Body of pancreas (tissue), 4 donors: Measurements from ENCODE around the gene SLC22A17. TPM values are rescaled to one million over a fixed set of nuclear protein-coding genes. Genes with fewer than 3 reads are reported as not detected.
A peak's percentile ranks its signal among the peaks of the same experiment; 100 is the strongest.

Source experiments
- ATAC-seq: fragments of 150-250 bp; one replicate; pipeline ENCODE4 v1.9.1; 2016
- DNase-seq, 4 donors: peaks; one replicate each; pipeline ENCODE4 v3.0.0-alpha.2; 2019
- H3K27ac ChIP-seq, 4 donors: fragments of 200-600 bp; sonication (generic); 1 replicate in 3 of 4; 2 replicates in 1 of 4; pipeline versions ENCODE4 v1.5.1 to v1.6.1; 2016 to 2019; ENCODE audit warnings: mild to moderate bottlenecking in 1 of 4, mixed read lengths in 1 of 4, moderate library complexity in 1 of 4
- H3K27me3 ChIP-seq, 2 donors: fragments of 200-600 bp; sonication (generic); one replicate each; pipeline ENCODE4 v1.6.0; 2016; ENCODE audit warnings: mild to moderate bottlenecking in 1 of 2
- H3K36me3 ChIP-seq, 2 donors: fragments of 200-600 bp; sonication (generic); replicated peaks in 1 of 2; 2 replicates each; pipeline ENCODE4 v1.5.1; 2016; ENCODE audit warnings: low read depth in 2 of 2; ENCODE audit not compliant: insufficient read depth in 1 of 2
- H3K4me1 ChIP-seq: fragments of 200-600 bp; sonication (generic); one replicate; pipeline ENCODE4 v1.6.0; 2016
- H3K4me3 ChIP-seq, 2 donors: fragments of 200-600 bp; sonication (generic); 1 replicate in 1 of 2; 2 replicates in 1 of 2; pipeline ENCODE4 v1.5.1; 2016 to 2019
- H3K9me3 ChIP-seq, 3 donors: fragments of 200-600 bp; sonication (generic); 1 replicate in 2 of 3; 2 replicates in 1 of 3; pipeline ENCODE4 v1.5.1; 2016
- CTCF ChIP-seq, 7 experiments: fragments of 450-650 bp in 4 of 7; fragments of 200-600 bp in 3 of 7; sonication (generic) in 3 of 7; IDR thresholded peaks; one replicate each; pipeline ENCODE4 v1.5.1; 2016 to 2019; ENCODE audit warnings: antibody characterized with exemption in 7 of 7
- POLR2A ChIP-seq, 3 donors: fragments of 450-650 bp; IDR thresholded peaks; one replicate each; pipeline ENCODE4 v1.6.1; 2016; ENCODE audit warnings: antibody characterized with exemption in 3 of 3, mild to moderate bottlenecking in 2 of 3
- WGBS, 2 donors: methylation state at CpG; one replicate each; pipeline ENCODE4 v1.1.5; 2017; 5-methylcytosine and 5-hydroxymethylcytosine counted together
- intact Hi-C: fragments of 100-400 bp; cut with DNase I; formaldehyde crosslinking; loops from one replicate; pipeline ENCODE4 v1.15.1; 2023
- total RNA-seq, 2 donors: library from RNA; depleted of rRNA; stranded (reverse); fragments of >200 nt; gene quantifications; one replicate each; pipeline ENCODE4 v1.1.0, GENCODE V29; 2016

Gene SLC22A17
- total RNA-seq, 2 donors from 2014 or later, result 20.8 to 36.6 TPM

DNA sequence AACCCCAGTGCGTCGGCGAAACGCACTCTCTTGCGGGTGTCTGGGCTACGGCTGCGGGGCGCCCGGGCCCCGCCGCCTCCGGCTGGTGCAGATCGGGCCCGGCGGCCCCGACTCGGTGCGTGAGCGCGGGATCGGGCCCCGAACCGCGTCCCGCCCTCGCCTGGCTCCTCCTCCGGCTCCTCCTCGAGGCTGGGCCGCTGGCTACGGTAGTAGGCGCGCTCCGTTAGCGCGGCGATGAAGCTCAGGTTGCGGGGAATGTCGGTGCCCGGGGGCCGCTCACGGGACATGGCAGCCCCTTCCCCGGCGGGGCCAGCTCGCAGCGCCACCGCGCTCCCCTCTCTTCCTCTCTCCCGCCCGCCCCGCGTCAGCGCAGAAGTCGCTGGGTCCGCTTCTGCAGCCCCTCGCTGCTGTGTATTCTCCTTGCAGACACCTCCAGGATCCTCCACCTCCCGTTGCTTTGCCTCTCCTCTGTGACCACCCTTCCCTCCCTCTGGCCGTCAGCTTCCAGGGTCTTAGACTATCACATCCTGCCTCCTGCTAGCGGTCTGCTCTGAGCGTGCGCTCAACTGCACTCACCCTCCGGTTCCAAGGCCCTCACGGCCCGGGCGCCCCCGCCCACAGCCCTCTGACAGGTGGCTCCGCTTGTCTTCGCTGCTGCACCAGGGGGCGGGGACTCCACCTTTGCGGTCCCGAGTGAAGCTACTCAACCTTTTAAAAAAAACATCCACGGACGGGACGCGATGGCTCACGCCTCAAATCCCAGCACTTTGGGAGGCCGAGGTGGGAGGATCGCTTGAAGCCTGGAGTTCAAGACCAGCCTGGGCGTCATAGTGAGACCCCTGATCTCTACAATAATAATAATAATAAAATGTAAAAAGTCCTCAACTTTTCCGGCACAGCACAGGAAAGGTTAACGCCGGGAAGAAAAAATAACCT lies 50.1 kb downstream of the SLC22A17 start, which contains the start of gene PPP1R3E:
Gene PPP1R3E (minus strand): TSS at position 570 of the 936 bp plus-strand sequence. CDS start 283 bp downstream, at position 287.
- intact Hi-C loops, result no loop called here
- peak within 1 kb of the TSS; percentile 94 to 99 (median 98) for H3K27ac ChIP-seq
- WGBS, 2 donors, result 1 to 3% methylated on average over 31 to 81 of the region's 81 CpGs
- DNase-seq (peak; percentile 70 to 77 (median 76)), ATAC-seq (peak; percentile 35)
- H3K36me3 ChIP-seq, result no peaks in the 10 kb centered on the region
- no peaks in the 10 kb centered on the region for H3K27me3 ChIP-seq
- H3K4me1 ChIP-seq, result peaks cover 39% of the 10 kb centered on the region
- no peak for TF ChIP-seq CTCF (IDR thresholded peaks at IDR 0.05)
- TF ChIP-seq POLR2A (IDR thresholded peaks at IDR 0.05), result peak; percentile 4 to 65 (median 6)
- H3K4me3 ChIP-seq, result peak within 1 kb of the TSS; percentile 3 to 47
- H3K9me3 ChIP-seq, result no peaks in the 10 kb centered on the region

DNA sequence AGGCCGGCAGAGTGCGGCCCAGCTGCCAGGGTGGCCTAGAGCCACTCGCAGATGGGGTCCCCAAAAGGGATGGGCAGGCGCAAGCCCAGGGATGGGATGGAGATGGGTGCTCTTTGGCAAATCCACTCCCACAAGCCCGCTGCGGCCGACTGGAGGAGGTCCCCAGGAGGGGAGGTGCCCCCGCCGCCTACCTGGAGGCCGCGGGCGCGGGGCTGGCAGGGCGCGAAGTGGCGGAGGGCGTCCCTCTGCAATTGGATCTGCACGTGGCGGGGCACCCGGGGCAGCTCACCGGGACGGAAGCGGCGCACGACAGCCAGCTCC lies 50.8 kb downstream of the SLC22A17 start:
- Histone ChIP-seq H3K9me3 (no peaks in the 10 kb centered on the region), H3K36me3 (no peaks in the 10 kb centered on the region), H3K4me3 (peak overlapping the region; percentile 3 to 47), H3K27me3 (no peaks in the 10 kb centered on the region), H3K4me1 (peaks cover 35% of the 10 kb centered on the region), H3K27ac (peak overlapping the region; percentile 94 to 99 (median 98))
- intact Hi-C loops, result no loop called here
- WGBS, 2 donors, result 0% methylated on average over 4 to 21 of the region's 25 CpGs
- TF ChIP-seq POLR2A (IDR thresholded peaks at IDR 0.05) (peak; percentile 77 to 93 (median 91)), CTCF (IDR thresholded peaks at IDR 0.05) (no peak)
- DNase-seq, result no peak
- peak; percentile 10 for ATAC-seq

- ATAC-seq (peak; percentile 85), DNase-seq (peak; percentile 97 to 98 (median 98))
- Histone ChIP-seq H3K4me1 (peaks cover 35% of the 10 kb centered on the region), H3K27ac (peak overlapping the region; percentile 94 to 99 (median 98)), H3K4me3 (peak overlapping the region; percentile 25 to 47), H3K36me3 (no peaks in the 10 kb centered on the region), H3K27me3 (no peaks in the 10 kb centered on the region), H3K9me3 (no peaks in the 10 kb centered on the region)
- intact Hi-C loops, result no loop called here
- WGBS, 2 donors, result 0% methylated on average over 9 to 84 of the region's 87 CpGs
- TF ChIP-seq POLR2A (IDR thresholded peaks at IDR 0.05), result peak in 2 of 3 donors; percentile 37 to 61
- peak; percentile 43 to 97 (median 77) for TF ChIP-seq CTCF (IDR thresholded peaks at IDR 0.05)
These were observed 51.3 kb downstream of the SLC22A17 start for GRCh38 chr14:23301288-23301968.

- no peaks in the 10 kb centered on the region for H3K36me3 ChIP-seq
- WGBS, 2 donors, result 1% methylated on average over 13 of the region's 13 CpGs
- DNase-seq (peak; percentile 28 to 43 (median 34)), ATAC-seq (no peak)
- no peaks in the 10 kb centered on the region for H3K9me3 ChIP-seq
- no peak for TF ChIP-seq CTCF (IDR thresholded peaks at IDR 0.05)
- TF ChIP-seq POLR2A (IDR thresholded peaks at IDR 0.05), result peak in 1 of 3 donors; percentile 9
- intact Hi-C loops, result no loop called here
- peaks cover 29% of the 10 kb centered on the region for H3K4me1 ChIP-seq
- peak overlapping the region; percentile 94 to 99 (median 98) for H3K27ac ChIP-seq
- H3K27me3 ChIP-seq, result no peaks in the 10 kb centered on the region
- peak overlapping the region; percentile 22 to 25 for H3K4me3 ChIP-seq
These were observed 51.9 kb downstream of the SLC22A17 start for GRCh38 chr14:23300687-23301223.
